ENCODE measurements around the gene PMPCB. TPM values are rescaled to one million over a fixed set of nuclear protein-coding genes. Genes with fewer than 3 reads are reported as not detected.

The PMPCB gene
- total RNA-seq, 2 experiments from 2014 or later: 57.5 to 95.9 TPM

DNA sequence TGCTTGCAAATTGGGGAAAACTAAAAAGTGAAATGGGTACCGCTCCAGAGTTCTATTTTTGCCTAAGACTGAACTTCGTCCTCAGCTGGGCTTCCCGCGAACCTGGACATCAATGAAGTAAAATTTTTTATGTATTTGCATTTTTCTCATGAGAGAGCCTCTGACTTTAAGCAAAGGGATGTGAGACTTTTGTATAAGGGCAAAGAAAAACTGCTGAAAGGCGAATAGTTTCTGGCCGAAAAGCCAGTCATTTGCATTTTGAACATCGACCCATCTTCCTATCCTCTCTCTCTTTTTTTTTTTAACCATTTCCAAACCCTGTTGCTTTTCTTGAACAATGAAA is 573 bp downstream of the PMPCB start:
- Histone ChIP-seq H3K27ac (ENCODE audit: low read depth, low read length, poor library complexity, severe bottlenecking) (peak overlapping the region; percentile 82), H3K9me2 (ENCODE audit: insufficient read depth, low read length) (no peaks in the 10 kb centered on the region), H3K36me3 (ENCODE audit: insufficient read depth, low read length) (peaks cover 38% of the 10 kb centered on the region), H2AFZ (ENCODE audit: low read length) (peak overlapping the region; percentile 98), H3K4me3 (ENCODE audit: low read depth, low read length, poor library complexity, severe bottlenecking) (peak overlapping the region; percentile 99), H3K4me1 (ENCODE audit: insufficient read depth, low read length, poor library complexity, severe bottlenecking) (peaks cover 21% of the 10 kb centered on the region), H4K20me1 (ENCODE audit: insufficient read depth, low read length) (peaks cover 13% of the 10 kb centered on the region; the same call in 1 of the 2 replicates), H3K4me2 (ENCODE audit: low read length) (peak overlapping the region; percentile 88), H3K79me2 (ENCODE audit: insufficient read depth, low read depth, low read length) (peaks cover 38% of the 10 kb centered on the region), H3K9me3 (ENCODE audit: low read length) (no peaks in the 10 kb centered on the region)
- DNase-seq (ENCODE audit: low spot score): no peak
- TF ChIP-seq, protein P1, sequence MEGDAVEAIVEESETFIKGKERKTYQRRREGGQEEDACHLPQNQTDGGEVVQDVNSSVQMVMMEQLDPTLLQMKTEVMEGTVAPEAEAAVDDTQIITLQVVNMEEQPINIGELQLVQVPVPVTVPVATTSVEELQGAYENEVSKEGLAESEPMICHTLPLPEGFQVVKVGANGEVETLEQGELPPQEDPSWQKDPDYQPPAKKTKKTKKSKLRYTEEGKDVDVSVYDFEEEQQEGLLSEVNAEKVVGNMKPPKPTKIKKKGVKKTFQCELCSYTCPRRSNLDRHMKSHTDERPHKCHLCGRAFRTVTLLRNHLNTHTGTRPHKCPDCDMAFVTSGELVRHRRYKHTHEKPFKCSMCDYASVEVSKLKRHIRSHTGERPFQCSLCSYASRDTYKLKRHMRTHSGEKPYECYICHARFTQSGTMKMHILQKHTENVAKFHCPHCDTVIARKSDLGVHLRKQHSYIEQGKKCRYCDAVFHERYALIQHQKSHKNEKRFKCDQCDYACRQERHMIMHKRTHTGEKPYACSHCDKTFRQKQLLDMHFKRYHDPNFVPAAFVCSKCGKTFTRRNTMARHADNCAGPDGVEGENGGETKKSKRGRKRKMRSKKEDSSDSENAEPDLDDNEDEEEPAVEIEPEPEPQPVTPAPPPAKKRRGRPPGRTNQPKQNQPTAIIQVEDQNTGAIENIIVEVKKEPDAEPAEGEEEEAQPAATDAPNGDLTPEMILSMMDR (conservative IDR thresholded peaks at IDR 0.05; ENCODE audit: low read length): no peak
- no peak for TF ChIP-seq EZH2phosphoT487 (IDR thresholded peaks at IDR 0.05; ENCODE audit: borderline replicate concordance, low read depth, low read length)
- intact Hi-C loops (cut with micrococcal nuclease; ENCODE audit: unreplicated experiment): loop anchor here (1.0 to 2.0 kb wide), 2 partner anchors 49 to 109 kb away; partner anchors contain the start of gene PSMC2
- no TSS peak for BruUV-seq (replicated peaks)
- ChIA-PET POLR2A (interaction anchor here (1.1 kb wide), 1 partner anchor 9 kb away, joined by 5 read pairs; no protein-coding TSS in a partner anchor), CTCF (ENCODE audit: unreplicated experiment) (no interaction called here)

DNA sequence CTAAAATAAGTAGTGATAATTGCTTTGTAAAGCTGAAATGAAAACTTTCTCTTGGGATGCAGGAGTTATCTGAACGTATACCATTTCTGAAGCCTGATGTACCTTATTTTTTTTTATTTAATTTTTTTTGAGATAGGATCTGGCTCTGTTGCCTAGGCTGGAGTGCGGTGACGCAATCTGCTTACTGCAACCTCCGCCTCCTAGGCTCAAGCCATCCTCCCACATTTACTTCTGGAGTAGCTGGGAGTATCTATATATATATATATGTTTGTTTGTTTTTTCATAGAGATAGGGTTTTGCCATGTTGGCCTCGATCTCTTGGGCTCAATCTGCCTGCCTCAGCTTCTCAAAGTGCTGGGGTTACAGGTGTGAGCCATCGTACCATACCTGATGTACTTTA is 2.4 kb downstream of the PMPCB start:
- peak overlapping the region; percentile 88 for H3K4me2 ChIP-seq (ENCODE audit: low read length)
- BruUV-seq (replicated peaks): no TSS peak

DNA sequence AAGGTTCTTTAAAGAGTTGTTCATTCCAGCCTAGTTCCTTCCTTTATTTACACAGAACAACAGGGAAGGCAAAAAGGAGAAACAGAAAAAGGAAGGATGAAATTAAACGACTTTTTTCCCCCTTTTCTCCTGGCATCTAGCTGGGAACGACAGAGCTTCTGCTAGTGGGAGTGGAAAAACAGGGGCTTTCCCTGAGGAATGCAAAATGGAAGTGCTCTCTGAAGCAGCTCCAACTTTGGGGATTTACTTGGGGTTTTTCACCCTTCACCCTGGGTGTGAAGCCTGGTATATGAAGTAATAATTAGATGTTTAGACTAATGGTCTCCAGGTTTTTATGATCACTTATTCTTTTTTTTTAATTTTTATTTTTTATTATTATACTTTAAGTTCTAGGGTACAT is 4.2 kb downstream of the PMPCB start:
- POLR2A ChIA-PET: interaction anchor here (0.6 kb wide), 1 partner anchor 10 kb away, joined by 3 read pairs; no protein-coding TSS in a partner anchor
- Histone ChIP-seq H3K9me3 (ENCODE audit: low read length) (no peaks in the 10 kb centered on the region), H2AFZ (ENCODE audit: low read length) (no peak overlapping the region), H3K4me3 (ENCODE audit: low read depth, low read length, poor library complexity, severe bottlenecking) (no peak overlapping the region), H3K27ac (ENCODE audit: low read depth, low read length, poor library complexity, severe bottlenecking) (no peak overlapping the region), H3K9me2 (ENCODE audit: insufficient read depth, low read length) (no peaks in the 10 kb centered on the region), H3K79me2 (ENCODE audit: insufficient read depth, low read depth, low read length) (peaks cover 38% of the 10 kb centered on the region), H3K4me2 (ENCODE audit: low read length) (no peak overlapping the region), H4K20me1 (ENCODE audit: insufficient read depth, low read length) (peaks cover 13% of the 10 kb centered on the region; the same call in 1 of the 2 replicates), H3K4me1 (ENCODE audit: insufficient read depth, low read length, poor library complexity, severe bottlenecking) (peaks cover 21% of the 10 kb centered on the region), H3K36me3 (ENCODE audit: insufficient read depth, low read length) (peaks cover 73% of the 10 kb centered on the region)
- BruUV-seq (replicated peaks): no TSS peak
- CTCF ChIA-PET (ENCODE audit: unreplicated experiment): no interaction called here
- no peak for DNase-seq (ENCODE audit: low spot score)
- intact Hi-C loops (cut with micrococcal nuclease; ENCODE audit: unreplicated experiment): no loop called here
- TF ChIP-seq EZH2phosphoT487 (IDR thresholded peaks at IDR 0.05; ENCODE audit: borderline replicate concordance, low read depth, low read length): no peak

More for the DNA sequence above, 2.4 kb downstream of the PMPCB start:
- H3K36me3 ChIP-seq (ENCODE audit: insufficient read depth, low read length): peaks cover 56% of the 10 kb centered on the region
- H3K27ac ChIP-seq (ENCODE audit: low read depth, low read length, poor library complexity, severe bottlenecking): no peak overlapping the region
- ChIA-PET POLR2A (interaction anchor here (0.8 to 1.6 kb wide), 5 partner anchors 13 to 62 kb away, joined by 3 to 5 read pairs (median 3); no protein-coding TSS in a partner anchor), CTCF (ENCODE audit: unreplicated experiment) (no interaction called here)
- TF ChIP-seq, protein P1 (conservative IDR thresholded peaks at IDR 0.05; ENCODE audit: low read length): no peak
- TF ChIP-seq EZH2phosphoT487 (IDR thresholded peaks at IDR 0.05; ENCODE audit: borderline replicate concordance, low read depth, low read length): no peak
- no peak overlapping the region for H3K4me3 ChIP-seq (ENCODE audit: low read depth, low read length, poor library complexity, severe bottlenecking)
- peaks cover 21% of the 10 kb centered on the region for H3K4me1 ChIP-seq (ENCODE audit: insufficient read depth, low read length, poor library complexity, severe bottlenecking)
- no peak for DNase-seq (ENCODE audit: low spot score)
- H3K9me2 ChIP-seq (ENCODE audit: insufficient read depth, low read length): no peaks in the 10 kb centered on the region
- intact Hi-C loops (cut with micrococcal nuclease; ENCODE audit: unreplicated experiment): no loop called here
- no peaks in the 10 kb centered on the region for H3K9me3 ChIP-seq (ENCODE audit: low read length)
- peaks cover 38% of the 10 kb centered on the region for H3K79me2 ChIP-seq (ENCODE audit: insufficient read depth, low read depth, low read length)
- H4K20me1 ChIP-seq (ENCODE audit: insufficient read depth, low read length): peaks cover 13% of the 10 kb centered on the region; the same call in 1 of the 2 replicates
- H2AFZ ChIP-seq (ENCODE audit: low read length): no peak overlapping the region
